Embryonic facial prominence (tissue), 1 donor: Measurements from ENCODE around the gene KCNQ1.
"Not testable (repeated sequence)": the region's sequence is repeated elsewhere in the genome, so short reads cannot be mapped to it uniquely, and the experiment has no call there.

Experiments
- DNase-seq: peaks from one replicate; pipeline ENCODE4 v3.0.0-alpha.2; 2016; ENCODE audit errors: extremely low spot score

Gene KCNQ1

DNA sequence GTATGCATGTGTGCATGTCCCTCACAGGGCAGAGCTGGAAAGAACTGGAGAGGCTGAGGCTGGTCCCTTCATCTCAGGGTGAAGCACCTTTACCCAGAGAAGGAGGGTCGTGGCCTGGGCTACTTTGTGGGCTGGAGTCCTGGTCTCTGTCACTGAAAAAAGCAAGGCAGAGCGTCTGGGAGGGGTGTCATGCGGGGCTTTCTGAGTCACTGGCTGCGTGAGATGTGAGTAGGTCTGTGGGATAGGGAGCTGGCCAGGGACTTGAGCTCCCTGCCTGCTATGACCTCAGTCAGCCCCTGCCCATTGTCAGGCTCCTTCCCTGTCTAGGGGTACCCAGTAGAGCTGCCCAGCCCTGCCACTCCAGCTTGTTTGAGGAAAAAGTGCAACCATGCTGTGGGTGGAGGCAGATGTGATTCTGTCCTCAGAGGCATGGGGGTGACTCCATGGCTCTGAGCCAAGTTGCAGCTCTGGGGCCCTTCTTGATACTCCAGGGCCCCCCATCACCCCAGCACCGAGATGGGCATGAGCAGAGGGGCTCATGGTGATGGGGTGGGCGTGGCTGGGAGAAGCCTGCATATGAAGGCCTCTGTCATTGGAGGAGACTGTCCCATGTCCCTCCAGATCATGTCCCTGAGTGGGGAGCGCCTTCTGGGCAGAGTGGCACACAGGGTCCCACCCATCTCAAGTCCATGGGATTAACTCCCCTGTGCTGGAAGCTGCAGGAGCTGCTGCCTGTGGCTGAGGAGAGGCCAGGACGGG is 27.8 kb downstream of the KCNQ1 start:
- DNase-seq, result no peak

DNA sequence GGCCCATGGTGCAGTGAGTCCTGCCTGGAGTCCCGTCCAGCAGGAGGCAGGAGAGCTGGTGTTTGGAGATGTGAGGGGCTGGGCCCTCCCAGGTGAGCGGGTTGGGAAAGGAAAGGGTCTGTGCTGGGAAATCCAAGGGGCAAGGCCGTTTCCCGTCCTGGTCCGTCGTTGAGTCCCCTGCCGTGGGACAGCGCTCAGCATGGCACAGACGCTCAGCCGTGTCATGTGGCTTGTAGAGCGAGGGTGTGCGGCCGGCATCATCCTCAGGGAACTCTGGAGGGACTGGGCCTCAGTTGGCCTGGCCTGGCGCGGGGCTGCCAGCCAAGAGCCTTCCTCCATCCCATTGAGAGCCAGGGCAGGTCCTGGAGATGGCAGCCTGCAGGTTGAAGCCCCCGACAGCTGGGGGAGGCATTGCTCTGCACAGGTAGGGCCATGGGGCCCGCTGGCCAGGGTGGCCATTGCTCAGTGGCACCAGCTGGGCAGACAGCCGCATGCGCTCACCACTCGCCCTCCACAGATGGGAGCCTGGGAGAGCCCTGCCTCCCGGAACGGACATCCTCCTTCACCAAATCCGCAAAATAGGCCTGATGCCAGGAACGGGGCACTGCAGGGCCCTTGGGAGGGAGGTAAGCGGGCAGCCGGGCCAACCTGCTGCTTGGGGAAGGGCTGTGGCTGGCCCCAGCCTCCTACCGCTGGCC is 28.7 kb downstream of the KCNQ1 start:
- no peak for DNase-seq

DNA sequence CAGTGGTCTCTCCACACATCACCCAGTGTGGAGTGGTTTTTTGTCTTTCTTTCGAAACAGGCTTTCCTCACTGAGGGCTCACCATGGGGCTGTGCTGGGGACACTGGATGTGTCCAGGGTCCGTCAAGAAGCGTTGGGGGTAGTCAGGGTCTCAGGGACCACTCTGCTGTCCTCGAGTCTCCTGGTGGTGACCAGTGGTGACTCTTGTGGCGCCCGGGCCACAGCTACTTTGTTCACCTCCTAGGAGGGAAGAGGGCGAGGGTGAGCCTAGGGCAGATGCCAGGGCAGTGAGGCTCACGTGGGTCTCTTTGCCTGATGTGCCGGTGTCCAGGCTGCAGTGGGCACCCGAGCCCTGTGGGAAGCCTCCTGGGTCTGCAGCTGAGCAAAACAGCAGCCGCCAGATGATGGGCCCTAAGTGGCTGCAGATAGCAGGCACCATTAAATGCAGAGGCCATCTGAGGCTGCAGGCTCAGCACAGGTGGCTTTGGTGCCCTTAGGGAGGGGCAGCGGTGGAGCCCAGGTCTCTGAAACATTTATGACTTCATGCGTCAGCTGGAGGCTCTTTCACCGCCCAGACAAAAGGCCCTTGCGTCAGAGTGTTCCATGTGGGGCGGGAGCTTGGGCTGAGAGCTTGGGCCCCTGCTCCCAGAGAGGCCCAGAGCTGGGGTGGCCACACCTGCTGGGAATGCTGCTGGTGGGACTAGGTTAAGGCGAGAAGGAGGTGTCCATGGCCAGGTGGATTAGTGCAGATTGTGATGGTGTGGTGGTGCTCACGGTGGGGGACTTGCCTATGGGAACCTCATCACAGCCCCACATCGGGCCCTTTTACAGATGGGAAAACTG is 29.5 kb downstream of the KCNQ1 start:
- no peak for DNase-seq

DNA sequence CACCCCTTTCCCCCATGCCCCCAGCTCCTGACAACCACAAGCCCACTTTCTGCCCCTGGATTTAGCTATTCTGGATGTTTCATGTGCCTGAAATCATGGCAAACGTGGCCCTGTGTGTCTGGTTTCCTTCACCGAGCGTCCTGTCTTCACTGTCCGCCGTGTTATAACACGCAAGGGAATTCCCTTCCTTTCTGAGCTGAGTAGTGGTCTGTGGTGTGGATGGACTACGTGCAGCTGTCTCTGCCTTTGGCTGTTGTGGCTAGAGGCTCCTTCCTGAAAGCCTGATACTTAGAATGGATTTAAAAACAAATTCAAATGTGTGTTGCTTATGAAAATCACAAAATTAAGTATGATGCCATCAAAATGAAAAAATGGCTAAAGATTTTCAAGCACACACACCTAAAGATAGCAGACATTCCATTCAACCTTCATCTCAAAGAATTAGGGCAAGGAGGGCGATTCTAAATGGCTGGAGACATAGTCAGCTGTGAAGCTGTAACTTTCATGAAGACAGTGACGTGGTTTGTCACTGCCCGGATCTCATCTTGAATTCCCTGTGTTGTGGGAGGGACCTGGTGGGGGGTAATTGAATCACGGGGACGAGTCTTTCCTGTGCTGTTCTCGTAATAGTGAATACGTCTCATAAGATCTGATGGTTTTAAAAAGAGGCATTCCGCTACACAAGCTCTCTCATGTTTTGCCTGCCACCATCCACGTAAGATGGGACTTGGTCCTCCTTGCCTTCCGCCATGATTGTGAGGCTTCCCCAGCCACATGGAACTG is 30.5 kb downstream of the KCNQ1 start:
- no peak for DNase-seq

DNA sequence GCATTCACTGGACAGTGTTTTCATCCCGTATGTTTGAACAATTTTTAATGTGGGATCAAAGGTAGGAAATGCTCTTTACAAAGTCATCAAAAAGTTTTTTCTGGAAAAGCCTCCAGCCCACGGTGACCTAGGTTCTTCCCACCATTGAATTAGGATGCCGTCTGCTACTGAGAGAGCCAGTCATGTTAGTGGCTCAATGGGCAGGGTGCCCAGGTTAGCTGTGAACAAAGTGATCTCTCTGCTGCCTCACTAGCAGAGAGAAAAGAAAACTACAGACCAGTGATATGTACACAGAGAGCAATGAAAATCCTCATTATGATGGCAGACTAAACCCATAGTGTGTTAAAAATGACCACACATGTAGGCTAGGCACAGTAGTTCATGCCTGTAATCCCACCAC is 32.4 kb downstream of the KCNQ1 start:
- no peak for DNase-seq

DNA sequence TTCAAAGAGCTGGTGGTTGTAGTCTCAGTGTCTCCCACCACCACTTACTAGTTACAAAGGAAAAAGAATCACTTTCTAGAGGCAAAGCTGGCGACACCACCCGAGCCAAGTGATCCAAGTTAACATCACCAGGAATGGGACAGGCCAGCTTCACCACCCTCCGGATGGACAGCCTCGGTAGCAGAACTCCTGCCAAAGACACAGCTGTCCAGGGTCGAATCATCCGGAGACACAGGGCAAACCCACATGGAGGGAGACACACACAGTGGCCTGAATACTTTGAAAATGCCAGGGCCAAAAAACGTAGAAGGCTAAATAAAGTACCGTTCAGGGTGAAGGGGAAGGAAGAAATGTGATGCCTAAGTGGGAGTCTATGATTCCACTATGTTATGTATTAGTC is 33.1 kb downstream of the KCNQ1 start:
- DNase-seq, result no peak

DNA sequence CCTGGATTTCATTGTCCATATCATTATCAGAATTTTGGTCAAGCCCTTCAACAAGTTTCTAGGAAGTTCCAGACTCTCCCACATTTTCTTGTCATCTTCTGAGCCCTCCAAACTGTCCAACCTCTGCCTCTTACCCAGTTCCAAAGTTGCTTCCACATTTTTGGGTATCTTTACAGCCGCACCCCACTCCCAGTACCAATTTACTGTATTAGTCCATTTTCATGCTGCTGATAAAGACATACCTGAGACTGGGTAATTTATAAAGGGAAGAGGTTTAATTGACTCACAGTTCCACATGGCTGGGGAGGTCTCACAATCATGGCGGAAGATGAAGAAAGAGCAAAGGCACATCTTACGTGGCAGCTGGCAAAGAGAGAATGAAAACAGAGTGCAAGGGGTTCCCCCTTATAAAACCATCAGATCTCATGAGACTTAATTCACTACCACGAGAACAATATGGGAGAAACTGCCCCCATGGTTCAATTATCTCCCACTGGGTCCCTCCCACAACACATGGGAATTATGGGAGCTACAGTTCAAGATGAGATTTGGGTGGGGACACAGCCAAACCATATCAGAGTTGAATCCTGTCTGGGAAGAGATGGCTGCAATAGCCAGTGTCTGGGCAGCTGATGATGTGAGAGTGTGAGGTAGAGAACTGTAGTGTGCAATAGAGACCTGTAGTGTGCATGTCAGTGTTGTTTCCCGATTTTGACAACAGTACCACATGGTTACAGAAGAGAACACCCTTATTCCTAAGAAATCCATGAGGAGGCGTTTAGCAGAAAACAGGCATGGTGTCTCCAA is 35.5 kb downstream of the KCNQ1 start:
- DNase-seq, result not testable (repeated sequence)

DNA sequence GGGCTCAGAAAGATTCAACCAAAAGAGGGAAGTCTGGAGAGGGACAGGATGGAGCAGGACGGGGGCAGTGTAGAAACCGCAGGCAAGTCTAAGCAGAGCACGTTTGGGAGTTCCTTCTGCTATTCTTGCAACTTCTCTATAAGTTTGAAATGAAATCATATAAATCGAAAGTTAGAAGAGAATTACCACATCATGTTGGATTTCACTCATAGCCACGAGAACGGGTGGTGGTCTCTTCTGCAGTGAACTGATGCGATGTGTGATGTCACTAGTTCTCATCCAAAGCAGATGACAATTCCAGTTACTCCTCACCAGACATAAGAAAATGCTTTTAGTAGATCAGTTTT is 36.0 kb downstream of the KCNQ1 start:
- DNase-seq, result no peak

DNA sequence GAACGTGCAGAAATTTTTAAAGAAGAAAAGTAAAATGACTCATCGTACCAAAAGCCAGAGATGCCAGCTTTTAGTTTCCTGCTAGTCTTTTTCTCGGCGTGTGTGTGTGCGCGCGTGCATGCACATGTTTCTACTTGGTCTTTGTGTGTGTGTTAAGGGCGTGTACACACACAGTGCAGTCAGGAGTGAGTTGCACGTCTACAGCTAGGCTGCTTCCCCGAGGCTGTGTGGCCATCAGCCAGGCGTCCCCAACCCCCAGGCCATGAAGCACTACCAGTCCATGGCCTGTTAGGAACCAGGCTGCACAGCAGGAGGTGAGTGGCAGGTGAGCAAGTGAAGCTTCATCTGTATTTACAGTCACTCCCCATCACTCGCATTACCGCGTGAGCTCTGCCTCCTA is 36.4 kb downstream of the KCNQ1 start:
- DNase-seq, result no peak

DNA sequence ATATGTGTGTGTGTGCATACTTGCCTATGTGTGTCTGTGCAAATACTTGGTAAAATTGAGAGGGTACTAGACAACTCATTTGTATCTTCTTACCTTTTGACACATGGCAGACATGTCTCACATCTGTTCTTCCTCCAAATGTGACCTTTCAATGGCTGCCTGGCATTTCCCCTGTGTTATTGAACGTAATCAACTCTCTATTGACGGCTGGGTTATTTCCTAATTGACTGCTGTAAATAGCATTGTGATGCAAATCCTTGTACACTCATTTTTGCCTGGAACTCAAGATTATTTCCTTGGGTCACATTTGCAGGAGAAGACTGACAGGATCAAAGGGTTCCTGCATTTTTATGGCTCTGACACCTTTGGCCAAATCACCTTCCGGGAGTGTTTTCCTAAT is 37.4 kb downstream of the KCNQ1 start:
- no peak for DNase-seq

DNA sequence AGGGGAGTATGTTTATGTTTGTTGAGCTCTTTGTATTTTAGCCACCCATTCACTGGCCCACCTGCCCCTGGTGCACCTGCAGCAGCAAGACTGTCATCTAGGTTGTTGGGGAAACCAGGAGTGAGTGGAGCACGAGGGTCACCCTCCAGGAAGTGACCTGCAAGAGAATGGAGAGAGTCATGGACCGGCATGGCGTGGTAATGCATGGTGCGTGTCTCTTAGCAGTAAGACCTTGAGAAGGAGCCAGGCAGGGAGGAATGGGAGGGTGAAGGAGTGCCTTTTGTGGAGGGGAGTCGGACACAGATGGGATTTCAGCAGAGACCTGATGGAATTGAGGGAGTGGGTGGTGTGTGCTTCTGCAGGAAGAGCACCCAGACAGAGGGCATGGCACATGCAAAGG is 37.9 kb downstream of the KCNQ1 start:
- no peak for DNase-seq

DNA sequence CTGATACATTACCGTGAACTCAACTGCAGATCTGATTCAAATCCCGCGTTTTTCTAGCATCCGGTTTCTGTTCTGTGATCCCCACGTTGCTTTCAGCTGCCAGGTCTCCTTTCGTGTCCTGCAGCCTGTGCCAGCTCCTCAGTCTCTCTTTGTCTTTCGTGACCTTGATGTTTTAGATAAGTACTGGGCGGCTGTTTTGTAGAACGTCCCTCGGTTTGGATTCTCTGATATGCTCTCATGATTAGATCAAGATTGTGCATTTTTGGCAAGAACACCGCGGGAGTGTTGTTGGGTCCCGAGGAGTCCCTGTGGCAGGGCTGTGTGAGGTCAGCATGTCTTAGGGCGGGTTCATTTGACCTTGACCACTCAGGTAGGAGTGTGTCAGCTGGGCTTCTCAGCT is 38.6 kb downstream of the KCNQ1 start:
- no peak for DNase-seq

DNA sequence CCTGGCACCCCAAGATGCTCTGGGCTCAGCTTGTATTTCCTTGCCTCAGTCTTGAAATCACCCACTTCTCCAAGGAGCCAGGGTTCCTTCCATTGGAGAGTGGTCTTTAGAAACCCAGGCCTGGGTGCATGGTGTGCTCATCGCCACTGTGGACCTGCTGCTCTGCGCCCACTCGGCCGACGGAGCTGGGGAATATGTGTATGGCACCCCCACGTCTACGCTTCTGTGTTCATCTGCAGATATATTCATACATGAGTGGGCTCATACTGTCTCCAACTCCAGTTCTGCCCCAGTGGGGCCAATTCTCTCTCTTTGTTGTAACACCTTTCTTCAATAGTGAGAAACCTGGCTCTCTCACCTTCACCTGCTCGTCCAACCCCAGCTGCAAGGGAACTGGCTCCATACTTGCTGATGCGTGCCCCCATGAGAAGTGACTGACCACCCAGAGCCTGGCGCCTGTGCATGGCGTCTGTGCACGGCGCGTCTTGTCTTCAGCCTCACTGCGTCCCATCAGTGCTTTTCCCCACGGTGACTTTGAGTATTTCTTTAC is 39.8 kb downstream of the KCNQ1 start:
- DNase-seq, result no peak

DNA sequence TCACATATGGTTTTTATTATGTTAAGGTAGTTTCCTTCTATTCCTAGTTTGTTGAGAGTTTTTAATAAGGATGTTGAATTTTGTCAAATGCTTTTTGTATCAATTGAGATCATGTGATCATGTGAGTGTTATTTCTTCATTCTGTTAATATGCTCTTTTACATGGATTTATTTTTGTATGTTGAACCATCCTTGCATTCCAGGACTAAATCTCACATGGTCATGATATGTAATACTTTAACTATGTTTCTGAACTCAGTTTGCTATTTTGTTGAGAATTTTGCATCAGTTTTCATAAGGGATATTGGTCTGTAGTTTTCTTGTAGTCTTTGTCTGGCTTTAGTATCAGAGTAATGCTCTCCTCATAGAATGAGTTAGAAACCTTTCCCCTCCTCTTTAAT is 43.2 kb downstream of the KCNQ1 start:
- DNase-seq, result no peak

DNA sequence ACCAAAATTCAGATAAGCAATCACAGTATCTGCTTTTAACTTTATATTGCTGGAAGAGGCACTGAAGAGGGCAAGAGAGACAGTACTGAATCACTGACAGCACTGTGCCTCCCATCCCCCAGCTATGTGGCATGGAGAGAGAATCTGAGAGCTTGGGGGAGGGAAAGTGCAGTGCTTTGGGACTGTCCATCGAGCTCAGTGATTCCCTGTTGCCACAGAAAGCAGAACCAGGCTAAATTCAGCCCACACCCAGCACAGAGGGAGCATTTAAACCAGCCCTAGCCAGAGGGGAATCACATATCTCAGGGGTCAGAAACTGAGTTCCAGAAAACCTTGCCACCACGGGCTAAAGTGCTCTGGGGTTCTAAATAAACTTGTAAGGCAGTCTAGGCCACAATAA is 44.3 kb downstream of the KCNQ1 start:
- no peak for DNase-seq

DNA sequence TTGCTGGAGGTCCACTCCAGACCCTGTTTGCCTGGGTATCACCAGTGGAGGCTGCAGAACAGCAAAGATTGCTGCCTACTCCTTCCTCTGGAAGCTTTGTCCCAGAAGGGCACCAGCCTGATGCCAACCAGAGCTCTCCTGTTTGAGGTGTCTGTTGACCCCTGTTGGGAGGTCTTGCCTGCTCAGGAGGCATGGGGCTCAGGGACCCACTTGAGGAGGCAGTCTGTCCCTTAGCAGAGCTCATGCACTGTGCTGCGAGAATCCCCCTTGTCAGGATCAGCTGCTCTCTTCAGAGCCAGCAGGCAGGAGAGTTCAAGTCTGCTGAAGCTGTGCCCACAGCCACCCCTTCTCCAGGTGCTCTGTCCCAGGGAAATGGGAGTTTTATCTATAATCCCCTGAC is 53.1 kb downstream of the KCNQ1 start:
- DNase-seq, result not testable (repeated sequence)

DNA sequence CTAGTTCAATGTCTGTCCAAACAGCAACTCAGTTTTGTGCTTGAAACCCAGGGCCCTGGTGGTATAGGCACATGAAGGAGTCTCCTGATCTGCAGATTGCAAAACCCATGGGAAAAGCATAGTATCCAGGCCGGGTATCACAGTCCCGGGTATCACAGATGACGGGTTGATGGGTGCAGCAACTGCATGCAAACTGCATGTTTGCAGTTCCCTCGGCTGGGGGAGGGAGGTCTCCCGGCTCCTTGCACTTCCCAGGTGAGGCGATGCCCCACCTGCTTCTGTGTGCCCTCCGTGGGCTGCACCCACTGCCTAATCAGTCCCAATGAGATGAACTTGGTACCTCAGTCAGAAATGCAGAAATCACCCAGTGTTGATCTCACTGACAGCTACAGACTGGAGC is 53.9 kb downstream of the KCNQ1 start:
- DNase-seq, result no peak

DNA sequence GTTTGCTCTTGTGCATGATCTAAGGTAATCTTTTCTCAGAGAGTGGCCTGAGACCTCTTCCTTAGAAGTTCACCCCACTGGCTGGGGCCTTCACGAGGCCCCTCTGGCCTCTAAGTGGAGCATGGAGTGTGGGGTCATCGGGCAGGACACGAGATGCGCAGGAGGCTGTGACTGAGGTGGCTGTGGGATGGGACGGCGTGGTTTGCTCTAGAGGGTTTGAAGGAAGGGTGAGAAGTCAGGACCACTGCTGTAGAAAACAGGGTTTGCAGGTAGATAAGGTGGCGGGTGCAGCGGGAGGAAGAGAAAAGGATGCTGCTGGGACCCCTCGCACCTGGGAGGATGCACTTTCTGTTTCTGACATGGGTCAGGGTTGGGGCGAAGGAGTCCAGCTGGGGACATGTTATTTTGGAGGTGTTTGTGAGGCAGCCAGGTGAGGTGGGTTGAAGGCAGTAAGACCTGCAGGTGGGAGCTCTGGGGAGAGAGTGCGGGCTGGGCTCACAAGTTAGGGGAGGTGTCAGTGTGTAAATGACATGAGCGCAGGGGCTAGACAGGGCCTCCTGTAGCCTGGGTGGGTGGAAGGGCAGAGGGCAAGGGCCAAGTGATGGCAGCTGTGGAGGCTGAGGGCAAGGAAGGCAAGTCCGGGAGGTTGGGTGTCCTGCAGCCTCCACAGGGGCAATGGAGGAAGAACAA is 62.5 kb downstream of the KCNQ1 start:
- DNase-seq, result no peak

DNA sequence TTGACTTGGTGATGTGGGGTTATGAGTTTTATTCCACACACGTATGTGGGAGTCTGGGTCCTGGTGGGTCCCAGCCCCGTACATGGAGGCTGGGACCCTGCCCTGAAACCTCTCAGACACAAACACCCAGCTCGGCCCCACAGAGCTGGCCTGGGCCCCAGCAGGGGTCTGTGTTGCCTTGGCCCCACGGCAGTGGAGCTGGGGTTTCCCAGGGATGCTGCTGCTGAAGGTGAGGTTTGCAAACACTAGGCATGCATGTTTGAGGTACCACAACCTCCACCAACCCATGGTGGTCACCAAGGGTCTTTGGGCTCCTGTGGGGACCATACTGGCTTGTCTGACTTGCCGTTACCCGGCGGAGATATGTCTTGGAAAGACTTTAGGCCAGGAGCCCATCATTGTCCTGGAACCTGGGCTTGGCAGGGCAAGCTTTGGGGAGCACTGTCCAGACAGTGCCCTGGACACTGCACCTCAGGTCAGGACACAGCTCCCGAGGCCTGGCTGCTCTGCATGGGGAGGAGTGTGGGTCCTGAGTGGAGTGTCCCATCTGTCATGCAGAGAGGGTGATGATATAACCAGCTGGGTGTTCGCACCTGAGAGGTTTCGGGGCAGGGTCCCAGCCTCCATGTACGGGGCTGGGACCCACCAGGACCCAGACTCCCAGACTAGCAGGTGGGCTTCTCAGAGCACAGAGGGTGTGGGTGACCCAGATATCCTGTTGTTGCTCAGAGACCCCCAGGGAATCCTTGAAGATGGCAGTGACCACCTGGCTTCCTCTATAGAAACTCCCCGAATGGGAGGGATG is 63.3 kb downstream of the KCNQ1 start:
- no peak for DNase-seq
